ENCODE data around the gene ZFPM1. TPM values are rescaled to one million over a fixed set of nuclear protein-coding genes. Genes with fewer than 3 reads are reported as not detected.

The ZFPM1 gene
- total RNA-seq, 1 experiment from 2014 or later = 3.9 TPM

GRCh38 chr16:88512728-88513696 is 59.9 kb downstream of the ZFPM1 start:
- intact Hi-C loops (cut with micrococcal nuclease; ENCODE audit: unreplicated experiment) (no loop called here), in situ Hi-C loops (cut with HindIII; ENCODE audit: low pct_unique_long_range_greater_than_20kb, low sequenced_read_pairs) (no loop called here)
- POLR2A ChIA-PET = no interaction called here
- DNase-seq (ENCODE audit: low read depth, low spot score) (no peak), ATAC-seq (no peak)
- H3K27ac ChIP-seq (ENCODE audit: low read length) = no peak overlapping the region
- BruUV-seq (replicated peaks) = no TSS peak
- H3K9me3 ChIP-seq (ENCODE audit: control insufficient read depth, insufficient read depth, low read depth, low read length) = no peaks in the 10 kb centered on the region
- H3K4me1 ChIP-seq (ENCODE audit: control insufficient read depth, insufficient read depth, low read length) = peaks cover 4% of the 10 kb centered on the region; the same call in 1 of the 2 replicates
- CTCF ChIA-PET = interaction anchor here (0.5 kb wide), 1 partner anchor 45 kb away, joined by 3 read pairs; no protein-coding TSS in a partner anchor
- TF ChIP-seq SIN3A (IDR thresholded peaks at IDR 0.05; ENCODE audit: borderline replicate concordance, insufficient read depth, low read depth, low read length) (no peak), POLR2AphosphoS5 (IDR thresholded peaks at IDR 0.05; ENCODE audit: low read depth, low read length) (no peak), CTCF (IDR thresholded peaks at IDR 0.05) (no peak), TCF7L2 (IDR thresholded peaks at IDR 0.05; ENCODE audit: low read depth, low read length) (no peak), REST (IDR thresholded peaks at IDR 0.05; ENCODE audit: insufficient read depth in 1 of 2, low read depth in 2 of 2, low read length in 1 of 2) (no peak)
- H3K27me3 ChIP-seq (ENCODE audit: control insufficient read depth, insufficient read depth, low read length) = no peaks in the 10 kb centered on the region
- H3K36me3 ChIP-seq (ENCODE audit: control insufficient read depth, insufficient read depth, low read length) = no peaks in the 10 kb centered on the region
- H3K4me3 ChIP-seq (ENCODE audit: low read depth in 2 of 2, low read length in 2 of 2) = no peak overlapping the region

GRCh38 chr16:88514070-88514469 is 61.0 kb downstream of the ZFPM1 start:
- no TSS peak for BruUV-seq (replicated peaks)
- Histone ChIP-seq H3K27me3 (ENCODE audit: control insufficient read depth, insufficient read depth, low read length) (no peaks in the 10 kb centered on the region), H3K4me1 (ENCODE audit: control insufficient read depth, insufficient read depth, low read length) (peaks cover 4% of the 10 kb centered on the region; the same call in 1 of the 2 replicates), H3K36me3 (ENCODE audit: control insufficient read depth, insufficient read depth, low read length) (no peaks in the 10 kb centered on the region), H3K9me3 (ENCODE audit: control insufficient read depth, insufficient read depth, low read depth, low read length) (no peaks in the 10 kb centered on the region), H3K27ac (ENCODE audit: low read length) (no peak overlapping the region), H3K4me3 (ENCODE audit: low read depth in 2 of 2, low read length in 2 of 2) (no peak overlapping the region)
- DNase-seq (ENCODE audit: low read depth, low spot score) (no peak), ATAC-seq (no peak)
- TF ChIP-seq CTCF (IDR thresholded peaks at IDR 0.05) (no peak), POLR2AphosphoS5 (IDR thresholded peaks at IDR 0.05; ENCODE audit: low read depth, low read length) (no peak), TCF7L2 (IDR thresholded peaks at IDR 0.05; ENCODE audit: low read depth, low read length) (no peak), SIN3A (IDR thresholded peaks at IDR 0.05; ENCODE audit: borderline replicate concordance, insufficient read depth, low read depth, low read length) (no peak), REST (IDR thresholded peaks at IDR 0.05; ENCODE audit: insufficient read depth in 1 of 2, low read depth in 2 of 2, low read length in 1 of 2) (no peak)
- intact Hi-C loops (cut with micrococcal nuclease; ENCODE audit: unreplicated experiment) (no loop called here), in situ Hi-C loops (cut with HindIII; ENCODE audit: low pct_unique_long_range_greater_than_20kb, low sequenced_read_pairs) (no loop called here)
- ChIA-PET POLR2A (no interaction called here), CTCF (no interaction called here)

Measured in Panc1 (cell line).